Measurements from ENCODE around the gene PHYKPL. TPM values are rescaled to one million over a fixed set of nuclear protein-coding genes. Genes with fewer than 3 reads are reported as not detected.

Gene PHYKPL
- total and polyA plus RNA-seq, 2 of the 8 experiments (the other 6 are each of a cell fraction or from before 2014, with no cell fraction given): 25.1 to 32.1 TPM

DNA sequence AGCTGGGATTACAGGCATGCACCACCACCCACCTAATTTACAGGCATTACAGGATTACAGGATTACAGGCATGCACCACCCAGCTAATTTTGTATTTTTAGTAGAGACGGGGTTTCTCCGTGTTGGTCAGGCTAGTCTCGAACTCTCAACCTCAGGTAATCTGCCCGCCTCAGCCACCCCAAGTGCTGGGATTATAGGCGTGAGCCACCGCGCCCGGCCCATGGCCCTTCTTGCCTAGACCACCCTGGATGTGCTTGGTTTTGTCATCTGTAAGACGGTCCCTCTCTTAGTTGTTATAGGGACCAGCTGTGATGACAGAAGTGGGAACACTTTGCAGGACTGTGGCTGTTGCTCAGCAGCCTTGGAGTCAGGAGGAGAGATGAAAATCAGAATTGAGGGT, 3.5 kb upstream of the PHYKPL start (continued):
- TF ChIP-seq GTF2F1 (IDR thresholded peaks at IDR 0.05; ENCODE audit: borderline replicate concordance, low read depth, low read length): no peak
- no peak for TF ChIP-seq POLR2A (IDR thresholded peaks at IDR 0.05; ENCODE audit: control extremely low read depth in 1 of 2, low read depth in 2 of 2, low read length in 2 of 2)
- no peak for TF ChIP-seq ATF2 (IDR thresholded peaks at IDR 0.05; ENCODE audit: low read length)
- no peak for TF ChIP-seq RBBP5 (IDR thresholded peaks at IDR 0.05; ENCODE audit: borderline replicate concordance, low read depth, low read length)
- TF ChIP-seq TEAD4 (IDR thresholded peaks at IDR 0.05; ENCODE audit: low read depth, low read length): no peak
- TF ChIP-seq PHF8 (conservative IDR thresholded peaks at IDR 0.05; ENCODE audit: low read depth, low read length): no peak
- TF ChIP-seq SIN3A (conservative IDR thresholded peaks at IDR 0.05 in 1 of 2, IDR thresholded peaks at IDR 0.05 in 1 of 2; ENCODE audit: low read depth in 1 of 2, low read length in 2 of 2): no peak
